Islet precursor cell (in vitro differentiated cells): ENCODE data around the gene RAB4B.
"Not testable (repeated sequence)": the region's sequence is repeated elsewhere in the genome, so short reads cannot be mapped to it uniquely, and the experiment has no call there.

Experiments used
- DNase-seq: peaks from one replicate; pipeline ENCODE4 v3.0.0-alpha.2; 2018

RAB4B gene

GRCh38 chr19:40750874-40751537, 27.0 kb upstream of the RAB4B start, which contains the start of gene SNRPA:
SNRPA (plus strand) TSS chr19:40751203; CDS start chr19:40751409, 206 bp downstream.
- peak; percentile 99 for DNase-seq

- DNase-seq = no peak
Measured at GRCh38 chr19:40752257-40752781, 25.7 kb upstream of the RAB4B start.

DNA sequence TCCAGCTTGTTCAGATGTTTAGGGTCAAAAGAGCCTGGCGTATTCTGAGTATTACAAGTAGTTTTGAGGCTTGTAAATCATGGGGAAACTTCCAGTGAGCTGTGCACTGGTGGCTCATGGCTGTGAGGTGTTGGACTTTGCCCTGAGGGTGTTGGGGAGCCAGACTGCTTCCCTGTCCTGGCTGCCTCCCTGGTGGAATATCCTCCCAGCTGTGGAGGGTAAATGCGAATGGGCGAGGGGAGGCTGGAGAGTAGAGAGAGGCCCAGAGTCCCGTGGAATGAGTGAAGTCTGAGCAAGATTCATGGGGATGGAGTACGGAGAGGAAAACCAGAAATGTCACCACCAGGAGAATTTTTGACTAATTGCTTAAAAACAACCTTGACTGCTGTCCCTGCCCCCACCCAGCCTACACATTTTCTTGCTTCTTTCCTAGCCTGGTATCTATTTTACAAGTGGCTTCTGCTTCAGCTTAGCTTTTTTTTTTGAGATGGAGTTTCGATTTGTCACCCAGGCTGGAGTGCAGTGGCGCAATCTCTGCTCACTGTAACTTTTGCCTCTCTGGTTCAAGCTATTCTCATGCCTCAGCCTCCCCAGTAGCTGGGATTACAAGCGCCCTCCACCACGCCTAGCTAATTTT, 23.3 kb upstream of the RAB4B start:
- no peak for DNase-seq

DNA sequence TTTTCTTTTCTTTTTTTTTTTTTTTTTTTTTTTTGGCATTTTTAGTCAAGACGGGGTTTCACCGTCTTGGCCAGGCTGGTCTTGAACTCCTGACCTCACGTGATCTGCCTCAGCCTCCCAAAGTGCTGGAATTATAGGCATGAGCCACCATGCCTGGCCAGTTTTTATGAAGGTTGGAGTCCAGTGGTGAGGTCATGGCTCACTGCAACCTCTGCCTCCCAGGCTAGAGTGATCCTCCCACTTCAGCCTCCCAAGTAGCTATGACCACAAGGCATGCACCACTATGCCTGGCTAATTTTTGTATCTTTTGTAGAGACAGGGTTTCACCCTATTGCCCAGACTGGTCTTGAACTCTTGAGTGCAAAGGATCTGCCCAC, 22.8 kb upstream of the RAB4B start:
- no peak for DNase-seq

DNA sequence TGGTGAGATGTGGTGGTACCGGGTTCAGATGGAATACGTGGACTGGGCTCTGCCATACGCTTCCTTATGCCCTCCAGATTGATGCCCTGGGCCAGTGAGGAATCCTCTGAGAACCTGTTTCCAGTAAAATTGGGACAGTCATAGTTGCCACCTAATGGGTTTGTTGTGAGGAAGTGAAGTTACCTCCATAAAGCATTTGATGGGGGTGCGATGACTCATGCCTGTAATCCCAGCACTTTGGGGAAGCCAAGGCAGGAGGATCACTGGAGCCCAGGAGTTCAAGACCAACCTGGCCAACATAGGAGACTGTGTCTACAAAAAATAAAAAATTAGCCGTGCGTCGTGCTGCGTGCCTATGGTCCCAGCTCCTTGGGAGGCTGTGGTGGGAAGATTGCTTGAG, 22.3 kb upstream of the RAB4B start:
- DNase-seq = no peak

DNA sequence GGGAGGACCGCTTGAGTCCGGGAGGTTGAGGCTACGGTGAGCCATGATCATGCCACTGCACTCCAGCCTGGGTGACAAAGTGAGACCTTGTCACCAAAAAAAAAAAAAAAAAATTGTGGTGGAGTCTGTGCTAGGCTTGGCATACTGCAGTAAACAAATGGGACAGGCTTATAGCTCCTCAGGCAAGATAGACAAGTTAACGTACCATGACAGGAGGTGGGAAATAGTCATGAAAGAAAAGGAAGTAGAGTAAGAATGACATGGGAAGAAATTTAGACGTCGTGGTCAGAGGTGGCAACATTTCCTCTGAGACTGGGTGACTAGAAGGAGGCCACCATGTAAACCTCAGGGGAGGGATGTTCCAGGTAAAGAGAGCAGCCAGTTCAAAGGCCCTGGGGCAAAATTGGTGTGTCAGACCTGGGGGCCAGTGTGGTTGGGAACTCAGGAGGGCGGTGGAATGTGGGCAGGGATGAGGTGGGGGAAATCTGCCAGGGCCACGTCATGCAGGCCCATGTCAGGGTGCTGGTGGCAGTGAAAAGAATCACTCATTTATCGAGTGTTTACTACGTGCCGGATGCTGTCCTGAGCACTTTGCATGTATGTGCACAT, 21.4 kb upstream of the RAB4B start:
- no peak for DNase-seq

DNA sequence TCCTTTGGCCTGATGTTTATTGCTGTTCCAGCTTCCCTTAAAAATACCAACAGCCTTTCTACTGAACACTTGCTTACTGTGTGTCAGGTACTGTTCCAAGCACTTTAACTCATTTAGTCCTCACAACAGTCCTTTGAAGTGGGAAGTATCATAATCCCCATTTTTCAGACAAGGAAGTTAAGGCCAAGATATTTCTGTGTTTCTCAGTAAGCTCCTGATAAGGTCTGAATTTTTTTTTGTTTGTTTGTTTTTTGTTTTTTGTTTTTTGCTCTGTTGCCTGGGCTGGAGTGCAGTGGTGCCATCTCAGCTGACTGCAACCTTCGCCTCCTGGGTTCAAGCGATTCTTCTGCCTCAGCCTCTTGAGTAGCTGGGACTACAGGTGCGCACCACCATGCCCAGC, 19.6 kb upstream of the RAB4B start:
- no peak for DNase-seq

DNA sequence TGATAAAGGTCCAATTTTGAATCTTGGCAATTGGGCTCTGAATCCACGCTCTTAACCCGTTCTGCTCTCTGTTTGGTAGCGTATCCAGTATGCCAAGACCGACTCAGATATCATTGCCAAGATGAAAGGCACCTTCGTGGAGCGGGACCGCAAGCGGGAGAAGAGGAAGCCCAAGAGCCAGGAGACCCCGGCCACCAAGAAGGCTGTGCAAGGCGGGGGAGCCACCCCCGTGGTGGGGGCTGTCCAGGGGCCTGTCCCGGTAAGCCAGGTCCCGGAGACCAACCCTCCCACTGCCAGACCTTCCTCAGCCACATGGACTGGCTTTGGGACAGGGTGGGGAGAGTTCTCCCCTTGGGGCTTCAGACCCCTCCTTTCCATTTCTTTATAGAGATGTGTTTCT, 18.7 kb upstream of the RAB4B start:
- DNase-seq = no peak

- no peak for DNase-seq
Measured at GRCh38 chr19:40762754-40763470, 15.1 kb upstream of the RAB4B start.

GRCh38 chr19:40763526-40763925, 14.5 kb upstream of the RAB4B start:
- DNase-seq = no peak

DNA sequence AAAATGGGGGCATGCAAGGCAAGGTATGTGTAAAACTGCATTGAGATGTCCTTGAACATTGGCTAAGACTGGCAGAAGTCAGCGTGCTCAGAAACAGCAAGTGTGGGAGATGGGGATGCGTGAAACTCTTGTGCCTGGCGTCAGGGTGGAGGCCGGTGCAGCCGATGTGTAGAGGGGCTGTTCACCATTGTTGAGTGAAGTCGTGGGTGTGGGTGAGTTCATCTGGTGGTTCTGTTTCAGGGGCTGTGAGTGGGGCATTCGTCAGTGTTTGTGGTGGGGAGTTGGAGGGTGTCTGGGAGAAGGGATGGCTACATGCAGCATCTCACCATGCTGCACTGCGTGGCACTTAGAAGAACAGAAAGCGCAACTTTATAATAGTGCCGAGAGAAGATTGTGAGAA, 14.1 kb upstream of the RAB4B start:
- DNase-seq = no peak

GRCh38 chr19:40766385-40766784, 11.7 kb upstream of the RAB4B start:
- DNase-seq = not testable (repeated sequence)

- no peak for DNase-seq
Measured at GRCh38 chr19:40768869-40769268, 9.2 kb upstream of the RAB4B start.

GRCh38 chr19:40771101-40771862, 6.8 kb upstream of the RAB4B start:
- not testable (repeated sequence) for DNase-seq

DNA sequence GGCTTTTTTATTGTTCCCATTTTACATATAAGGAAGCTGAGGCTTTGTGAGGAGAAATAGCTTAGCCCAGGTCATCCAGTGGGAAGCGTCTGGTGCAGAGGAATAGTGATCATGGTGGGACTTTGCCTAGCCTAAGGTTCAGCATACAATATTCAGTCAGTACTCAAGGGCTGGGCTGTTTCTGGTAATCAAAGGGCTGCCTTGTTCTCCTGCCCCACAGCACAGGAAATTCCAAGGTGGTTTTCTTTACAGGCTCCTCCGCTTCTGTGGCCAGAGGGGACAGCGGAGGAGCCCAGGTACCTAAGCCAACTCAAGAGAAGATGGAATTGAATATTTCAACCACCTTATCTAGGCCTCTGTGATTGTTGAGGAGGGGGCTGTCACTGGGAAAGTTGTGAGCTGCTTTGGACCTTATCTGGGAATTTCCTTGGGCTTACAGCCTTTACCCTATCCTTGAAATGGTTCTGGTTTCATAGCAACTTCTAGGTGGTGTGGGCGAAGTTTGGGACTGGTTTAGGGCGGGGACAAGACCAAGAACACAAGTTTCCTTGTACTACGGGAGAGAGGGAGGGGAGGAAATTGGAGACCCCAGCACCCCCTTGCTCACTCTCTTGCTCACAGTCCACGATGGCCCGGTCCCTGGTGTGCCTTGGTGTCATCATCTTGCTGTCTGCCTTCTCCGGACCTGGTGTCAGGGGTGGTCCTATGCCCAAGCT, 3.0 kb upstream of the RAB4B start, which contains the start of gene MIA:
Gene MIA (plus strand): TSS at position 606 of the 716 bp plus-strand sequence. CDS start 22 bp downstream, at position 628.
- DNase-seq = peak; percentile 89

DNA sequence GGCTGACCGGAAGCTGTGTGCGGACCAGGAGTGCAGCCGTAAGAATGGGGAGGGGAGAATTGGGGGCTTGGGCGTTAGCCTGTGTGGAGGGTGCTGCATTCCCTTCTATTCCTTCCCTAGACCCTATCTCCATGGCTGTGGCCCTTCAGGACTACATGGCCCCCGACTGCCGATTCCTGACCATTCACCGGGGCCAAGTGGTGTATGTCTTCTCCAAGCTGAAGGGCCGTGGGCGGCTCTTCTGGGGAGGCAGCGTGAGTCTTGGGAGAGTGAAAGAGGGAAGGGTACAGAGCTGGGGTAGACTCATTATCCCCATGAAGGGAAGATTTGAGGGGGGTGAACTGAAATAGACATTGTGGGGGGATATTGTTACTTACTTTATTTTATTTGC, 2.4 kb upstream of the RAB4B start:
- DNase-seq = no peak

DNA sequence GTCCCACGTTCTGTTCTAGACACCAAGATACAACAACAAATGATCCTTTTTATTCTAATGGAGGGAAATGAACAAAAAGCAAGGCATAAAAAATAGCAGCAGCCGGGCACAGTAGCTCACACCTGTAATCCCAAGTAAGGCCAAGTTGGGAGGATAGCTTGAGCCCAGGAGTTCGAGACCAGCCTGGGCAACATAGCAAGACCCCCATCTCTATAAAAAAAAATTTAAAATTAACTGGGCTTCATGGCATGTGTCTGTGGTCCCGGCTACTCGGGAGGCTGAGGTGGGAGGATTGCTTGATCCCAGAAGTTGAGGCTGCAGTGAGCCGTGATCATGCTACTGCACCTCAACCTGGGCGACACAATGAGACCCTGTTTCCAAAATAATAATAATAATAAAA, 1.7 kb upstream of the RAB4B start:
- DNase-seq = no peak

DNA sequence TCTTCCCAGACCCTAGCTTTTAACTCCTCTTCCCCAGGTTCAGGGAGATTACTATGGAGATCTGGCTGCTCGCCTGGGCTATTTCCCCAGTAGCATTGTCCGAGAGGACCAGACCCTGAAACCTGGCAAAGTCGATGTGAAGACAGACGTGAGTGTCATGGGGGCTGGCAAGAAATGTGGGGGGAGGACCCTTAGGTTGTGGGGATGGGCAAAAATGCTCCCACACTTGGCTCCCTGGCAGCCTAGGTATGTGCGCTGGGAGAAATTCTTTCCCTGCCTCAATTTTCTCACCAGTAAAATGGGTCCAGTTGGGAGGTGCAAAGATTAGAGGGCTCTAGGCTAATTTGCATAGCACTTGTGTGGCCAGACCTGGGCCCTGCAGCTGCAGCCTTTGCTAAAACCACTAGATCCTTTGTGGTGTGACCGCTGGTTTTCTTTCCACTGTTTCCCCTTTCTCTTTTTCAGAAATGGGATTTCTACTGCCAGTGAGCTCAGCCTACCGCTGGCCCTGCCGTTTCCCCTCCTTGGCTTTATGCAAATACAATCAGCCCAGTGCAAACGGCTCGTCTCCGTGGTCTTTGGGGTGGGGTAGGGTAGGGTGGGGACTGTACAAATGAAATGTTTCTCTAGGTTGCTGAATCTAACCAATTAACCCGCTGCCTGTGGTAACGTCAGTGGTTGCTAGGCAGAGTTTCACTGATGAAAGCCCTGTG, 959 bp upstream of the RAB4B start:
- peak; percentile 97 for DNase-seq

DNA sequence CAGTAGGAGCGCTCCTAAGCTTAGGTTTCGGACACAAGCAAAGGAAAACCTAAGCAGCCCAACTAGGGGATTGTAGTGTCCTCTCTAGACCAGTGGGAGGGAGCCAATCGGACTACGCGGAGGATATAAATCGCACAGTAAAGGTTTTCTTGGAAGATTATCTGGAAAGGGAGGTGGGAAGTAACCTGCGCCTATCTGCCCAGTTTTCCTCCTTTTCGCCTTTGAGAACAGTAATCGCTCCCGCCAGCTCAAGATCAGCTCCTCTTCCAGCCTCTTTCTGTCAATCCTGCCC, 456 bp upstream of the RAB4B start:
- DNase-seq = no peak

DNA sequence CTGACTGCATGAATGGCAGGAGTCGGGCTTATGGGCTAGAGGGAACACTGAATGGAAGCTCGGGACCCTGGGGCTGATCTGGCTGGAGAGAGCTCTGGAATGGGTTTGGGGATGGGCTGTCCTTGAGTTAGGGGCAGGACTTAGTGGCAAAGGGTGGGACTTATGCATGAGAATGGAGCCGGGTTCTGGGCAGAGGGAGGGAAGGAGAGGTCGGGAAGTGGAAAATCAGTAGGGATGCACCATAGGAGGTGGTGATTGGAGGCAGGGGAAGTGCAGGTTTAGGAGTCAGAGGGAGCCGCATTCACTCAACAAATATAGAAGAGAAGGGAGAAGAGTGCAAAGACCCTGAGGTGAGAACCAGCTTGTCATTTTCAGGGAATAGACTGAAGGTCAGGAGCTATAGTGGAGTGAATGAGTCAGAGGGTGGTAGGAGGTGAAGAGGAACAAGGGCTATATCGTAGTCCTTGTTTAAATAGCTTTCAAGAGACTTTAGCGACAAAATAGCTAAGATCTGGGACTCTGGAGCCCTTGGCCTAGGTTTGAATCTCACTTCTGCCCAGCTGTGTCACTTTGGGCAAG, 748 bp downstream of the RAB4B start:
- peak; percentile 99 for DNase-seq

DNA sequence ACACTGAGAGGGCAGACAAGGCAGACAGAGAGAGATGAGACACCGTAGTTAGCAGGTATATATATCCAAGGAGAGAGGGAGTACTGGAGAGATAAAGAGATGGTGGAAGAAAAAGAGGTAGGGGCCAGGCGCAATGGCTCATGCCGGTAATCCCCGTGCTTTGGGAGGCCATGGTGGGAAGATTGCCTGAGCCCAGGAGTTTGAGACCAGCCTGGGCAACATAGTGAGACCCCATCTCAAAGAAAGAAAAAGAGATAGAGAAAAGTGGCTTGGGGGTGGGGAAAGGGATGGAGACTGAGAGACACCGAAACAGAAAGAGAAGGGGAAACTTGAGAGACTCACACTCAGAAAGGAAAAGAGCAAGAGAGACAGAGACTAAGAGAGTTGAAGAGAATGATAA, 2.5 kb downstream of the RAB4B start:
- DNase-seq = no peak
